Measurements from ENCODE around the gene ICAM2.

Gene ICAM2

DNA sequence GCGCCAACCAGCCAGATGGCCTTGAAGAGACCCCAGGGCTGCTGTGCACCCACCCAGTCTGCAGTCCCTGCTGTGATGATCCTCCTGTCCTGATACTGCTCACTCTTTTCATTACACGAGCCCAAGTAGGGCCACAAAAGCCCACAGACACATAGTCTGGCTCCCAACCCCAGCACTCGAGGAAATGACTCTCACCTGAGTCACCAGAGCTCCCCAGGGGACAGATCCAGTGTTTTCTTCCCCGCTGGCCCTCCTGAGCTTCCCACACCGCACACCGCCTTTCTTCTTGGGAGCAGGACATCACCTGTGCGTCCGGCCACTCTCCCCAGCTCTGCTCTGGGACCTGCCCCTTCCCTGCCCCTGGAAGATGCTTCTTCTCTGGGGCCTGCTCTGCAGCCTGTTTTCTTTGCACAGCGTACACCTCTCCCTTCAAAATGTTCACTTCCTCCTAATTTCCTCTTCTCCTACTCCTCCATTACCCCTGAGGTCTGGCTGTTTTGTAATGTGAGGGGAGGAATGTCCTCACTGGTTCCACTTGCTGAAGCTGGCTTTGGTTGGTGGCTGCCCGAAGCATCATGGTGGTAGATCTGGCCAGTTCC is 45.7 kb downstream of the ICAM2 start:
- peak; percentile 39 for DNase-seq (ENCODE audit: low spot score)

DNA sequence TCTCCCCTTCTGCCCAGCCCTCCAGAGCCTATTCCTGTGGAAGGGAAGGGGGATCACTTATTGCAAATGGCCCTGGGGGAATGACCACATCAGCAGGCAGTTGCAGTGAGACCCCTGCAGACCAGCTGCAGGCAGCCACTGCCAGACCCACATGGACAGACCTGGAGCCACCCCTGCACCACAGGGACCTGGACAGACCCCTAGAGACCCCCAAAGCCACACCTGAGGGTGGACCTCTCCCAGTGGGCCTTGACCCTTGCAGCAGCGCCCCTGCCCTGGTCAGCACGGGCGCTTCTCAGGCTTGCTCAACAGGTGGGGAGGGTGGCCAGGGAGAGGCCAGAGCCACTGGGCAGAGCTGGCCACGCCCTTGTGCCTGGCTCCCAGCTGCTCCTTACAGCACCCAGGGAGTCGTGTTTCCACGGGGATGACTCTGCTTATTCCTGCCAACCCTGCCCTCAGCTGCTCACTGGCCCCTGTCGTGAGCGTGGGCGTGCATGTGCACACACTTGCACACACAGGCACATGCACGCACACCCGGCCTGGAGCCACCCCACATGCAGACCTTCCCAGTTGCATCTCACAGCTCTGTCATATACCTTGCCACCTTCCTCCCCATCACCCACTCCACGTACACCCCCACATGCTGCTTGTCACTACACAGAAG is 46.4 kb downstream of the ICAM2 start:
- peak; percentile 28 for DNase-seq (ENCODE audit: low spot score)

DNA sequence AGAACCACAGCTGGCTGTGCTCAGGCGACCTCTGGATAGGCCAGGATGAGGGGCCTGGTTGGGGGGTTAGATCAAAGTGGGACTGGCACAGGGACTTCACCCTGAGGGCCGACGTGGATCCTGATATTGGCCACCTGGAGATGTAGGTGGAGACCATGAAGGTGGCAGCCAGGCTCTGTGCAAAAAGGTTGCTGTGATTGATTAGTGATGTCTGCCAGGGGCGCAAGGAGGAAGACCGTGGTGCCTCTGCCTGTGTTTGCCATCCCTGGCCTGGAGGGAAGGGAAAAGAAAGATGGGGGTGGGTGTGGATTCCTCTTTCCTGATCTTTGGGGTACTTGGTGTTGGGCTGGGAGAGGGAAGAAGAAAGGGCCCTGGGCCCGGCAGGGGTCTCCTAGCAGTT is 47.2 kb downstream of the ICAM2 start:
- DNase-seq (ENCODE audit: low spot score), result no peak

DNA sequence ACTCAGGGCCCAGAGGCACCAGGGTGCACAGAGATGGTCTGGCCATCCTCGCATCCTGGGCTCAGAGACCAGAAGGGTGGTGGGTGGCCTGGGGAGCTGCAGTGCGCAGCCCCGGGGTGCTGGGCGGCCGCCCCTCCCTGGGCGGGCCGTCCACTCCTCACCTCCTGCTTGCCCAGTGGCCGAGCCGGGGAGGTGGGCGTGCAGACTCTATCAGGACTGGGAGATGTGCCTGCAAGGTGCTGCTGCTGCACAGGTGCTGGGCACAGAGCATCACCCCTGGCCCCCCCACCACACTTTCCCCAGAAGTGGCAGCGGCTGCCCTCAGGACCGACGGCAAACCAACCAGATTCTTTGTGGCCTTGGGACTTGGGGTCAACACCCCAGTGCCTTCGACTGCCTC is 47.6 kb downstream of the ICAM2 start, which contains the start of gene SCN4A:
Gene SCN4A, minus strand, starts transcription at position 123 of the 400 bp plus-strand sequence. Its CDS starts 77 bp downstream, at position 46.
- DNase-seq (ENCODE audit: low spot score), result no peak

DNA sequence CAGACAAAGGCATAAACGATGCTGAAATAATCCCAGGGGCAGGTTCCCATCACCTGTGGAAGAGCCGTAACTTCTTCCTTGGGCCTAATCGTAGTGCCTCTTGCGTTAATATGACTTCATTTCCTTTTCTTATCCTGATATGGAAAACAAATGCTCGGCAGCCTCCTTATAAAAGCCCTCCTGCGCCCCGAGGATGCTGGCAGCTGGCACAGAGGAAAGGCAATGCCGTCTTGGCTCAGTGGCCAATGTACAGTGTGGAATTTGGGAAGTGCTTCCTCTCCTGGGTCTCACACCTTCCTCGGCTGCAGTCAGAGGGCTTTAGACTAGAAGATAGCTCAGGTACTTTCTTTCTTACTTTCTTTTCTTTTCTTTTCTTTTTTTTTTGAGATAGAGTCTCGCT is 51.2 kb downstream of the ICAM2 start:
- DNase-seq (ENCODE audit: low spot score), result no peak

DNA sequence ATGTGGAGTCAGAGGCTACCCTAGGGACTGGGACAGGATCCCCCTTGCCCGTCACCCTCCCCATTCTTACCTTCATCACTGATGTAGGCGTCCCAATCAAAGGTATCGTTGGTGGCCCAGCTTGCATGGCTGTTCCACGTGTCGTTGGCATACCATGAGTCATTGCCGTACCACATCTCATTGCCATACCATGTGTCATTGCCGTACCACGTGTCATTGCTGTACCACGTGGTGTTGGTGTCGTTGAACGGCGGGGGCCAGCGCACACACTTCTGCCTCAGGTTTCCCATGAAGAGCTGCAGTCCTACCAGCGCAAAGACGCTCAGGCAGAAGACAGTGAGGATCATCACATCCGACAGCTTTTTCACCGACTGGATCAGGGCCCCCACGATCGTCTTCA is 52.5 kb downstream of the ICAM2 start:
- no peak for DNase-seq (ENCODE audit: low spot score)

DNA sequence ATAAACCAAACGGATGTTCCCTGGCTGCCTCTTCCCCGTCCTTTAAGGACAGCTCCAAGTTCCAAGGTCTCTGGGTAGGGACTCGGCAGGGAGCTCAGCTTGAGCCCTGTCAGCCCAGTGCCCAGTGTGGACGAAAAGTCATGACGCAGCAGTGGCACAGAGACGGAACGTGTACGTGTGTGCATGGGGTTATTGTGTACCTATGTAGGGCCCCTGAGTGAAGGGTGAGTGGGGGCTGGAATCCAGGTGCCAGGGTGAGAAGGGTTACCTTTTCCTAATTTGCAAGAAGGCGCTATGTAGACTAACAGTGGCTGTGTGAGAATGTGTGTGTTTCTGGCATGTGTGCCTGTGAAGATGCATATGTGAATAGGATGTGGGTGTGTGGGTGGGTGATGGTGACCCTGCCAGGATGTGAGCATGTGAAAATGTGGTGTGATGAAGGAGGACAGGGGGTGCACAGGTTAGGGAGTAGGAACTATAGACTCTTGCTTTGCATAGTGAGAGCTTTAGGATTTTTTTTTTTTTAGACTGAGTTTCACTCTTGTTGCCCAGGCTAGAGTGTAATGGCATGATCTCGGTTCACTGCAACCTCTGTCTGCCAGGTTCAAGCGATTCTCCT is 53.7 kb downstream of the ICAM2 start:
- DNase-seq (ENCODE audit: low spot score), result no peak

DNA sequence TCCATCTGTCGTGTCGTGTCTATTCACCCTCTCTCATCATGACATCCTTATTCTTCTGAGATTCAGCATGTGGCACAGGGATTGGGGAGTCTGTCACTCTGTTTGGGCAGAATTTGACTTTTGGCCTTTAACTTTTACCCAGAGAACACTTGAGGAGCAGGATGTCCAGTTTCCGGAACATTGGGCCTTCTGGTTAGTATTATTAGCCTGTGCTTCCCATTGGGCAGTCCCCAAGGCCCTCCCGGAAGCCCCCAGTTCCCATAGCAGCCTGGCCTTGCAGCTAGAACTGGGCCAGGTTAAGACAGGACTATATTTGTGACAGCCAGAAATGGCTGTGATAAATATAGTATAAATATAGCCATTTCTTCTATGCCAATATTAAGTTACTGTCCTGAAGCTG is 57.3 kb downstream of the ICAM2 start:
- DNase-seq (ENCODE audit: low spot score), result no peak

DNA sequence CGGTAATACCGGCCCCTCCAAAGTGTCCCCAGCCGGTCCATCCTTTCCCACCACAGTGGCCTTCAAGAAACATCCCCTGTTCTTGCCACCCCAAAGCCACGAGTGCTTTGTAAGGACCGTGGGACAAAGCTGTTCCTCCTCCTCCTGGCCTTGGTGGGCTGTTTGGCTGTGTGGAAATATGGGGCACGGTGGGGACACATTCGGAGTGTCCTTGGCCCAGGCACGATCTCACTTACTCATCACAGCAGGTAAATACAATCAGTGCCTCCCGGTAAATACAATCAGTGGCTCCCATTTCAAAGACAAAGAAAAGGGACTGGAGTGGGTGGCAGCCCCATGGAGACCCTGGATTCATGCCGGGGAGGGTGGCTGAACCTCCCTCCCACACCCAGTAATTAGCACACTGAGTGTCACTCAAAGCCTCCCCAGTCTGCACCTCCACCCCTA is 58.1 kb downstream of the ICAM2 start:
- DNase-seq (ENCODE audit: low spot score), result no peak

DNA sequence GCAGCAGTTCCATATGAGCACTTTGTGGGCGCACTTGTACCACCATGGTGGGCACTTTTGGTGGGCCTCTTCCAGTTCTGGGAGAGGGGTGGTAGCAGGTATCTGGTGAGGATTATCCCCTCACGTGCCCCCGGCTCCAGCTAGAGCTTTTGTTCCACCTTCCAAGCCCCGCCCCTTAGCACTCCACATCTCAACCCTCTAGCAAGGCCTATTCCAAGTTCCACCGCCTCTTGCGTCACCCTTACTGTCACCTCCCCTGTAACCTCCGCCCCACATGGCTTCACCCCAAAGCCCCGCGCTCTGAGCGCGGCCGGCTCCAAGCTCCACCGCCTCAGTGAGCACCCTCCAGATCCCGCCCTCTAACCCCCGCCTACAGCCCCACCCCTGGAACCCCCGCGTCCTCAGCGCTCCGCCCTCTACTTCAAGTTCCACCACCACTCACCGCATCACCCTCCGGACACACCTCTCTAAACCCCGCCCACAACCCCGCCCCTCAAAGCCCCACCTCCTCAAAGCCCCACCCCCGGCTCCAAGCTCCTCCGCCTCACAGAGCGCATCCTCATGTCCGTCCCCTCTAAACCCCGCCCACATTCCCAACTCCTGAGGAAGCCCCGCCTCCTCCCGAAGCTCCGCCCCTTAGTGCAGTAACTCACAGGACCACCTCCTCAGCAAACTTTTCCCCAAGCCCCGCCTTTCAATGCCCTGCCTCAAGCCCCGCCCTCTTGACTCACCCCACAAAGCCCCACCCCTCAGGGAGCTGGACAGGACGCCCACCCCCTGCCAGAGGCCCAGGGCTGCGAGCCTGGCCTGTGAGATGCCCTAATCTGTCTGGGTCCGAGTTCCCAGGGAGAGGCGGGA is 58.8 kb downstream of the ICAM2 start:
- peak; percentile 42 for DNase-seq (ENCODE audit: low spot score)

DNA sequence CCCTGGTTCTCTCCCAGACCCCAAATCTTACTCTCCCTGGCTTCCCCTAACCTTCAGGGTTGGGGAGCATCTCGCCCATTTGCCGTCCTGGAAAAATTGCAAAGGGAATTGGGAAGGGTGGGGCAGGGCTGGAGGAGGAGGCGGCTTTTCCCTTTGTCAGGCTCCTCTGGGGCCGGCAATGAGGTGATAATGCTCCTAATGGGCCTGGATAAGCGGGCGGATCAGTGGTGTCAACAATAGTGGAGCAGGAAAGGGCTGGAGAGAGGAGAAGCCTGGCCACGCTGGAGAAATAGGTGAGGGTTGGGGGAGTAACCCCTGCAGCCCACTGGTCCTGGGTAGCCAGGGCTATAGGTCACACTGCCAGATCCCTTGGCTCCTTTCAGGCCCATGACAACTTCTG is 60.0 kb downstream of the ICAM2 start:
- no peak for DNase-seq (ENCODE audit: low spot score)

DNA sequence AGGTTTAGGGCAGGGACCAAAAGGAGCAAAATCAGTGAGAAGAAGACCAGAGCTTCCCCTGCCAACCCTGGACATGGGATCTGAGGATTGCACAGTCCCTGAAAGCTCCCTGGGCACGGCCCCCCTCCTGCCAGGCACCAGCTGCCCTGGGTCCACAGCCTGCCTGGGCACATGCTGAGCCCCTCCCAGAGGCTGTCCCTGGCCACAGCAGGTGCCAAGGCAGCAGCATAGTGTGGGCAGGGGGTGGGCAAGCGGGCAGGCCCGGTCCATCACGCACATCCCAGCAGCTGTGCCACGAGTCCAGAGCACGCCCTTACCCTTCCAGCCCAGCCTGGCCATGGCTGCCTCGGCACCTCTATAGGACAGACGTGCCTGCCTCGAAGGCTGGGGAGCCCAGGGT is 60.4 kb downstream of the ICAM2 start:
- no peak for DNase-seq (ENCODE audit: low spot score)

DNA sequence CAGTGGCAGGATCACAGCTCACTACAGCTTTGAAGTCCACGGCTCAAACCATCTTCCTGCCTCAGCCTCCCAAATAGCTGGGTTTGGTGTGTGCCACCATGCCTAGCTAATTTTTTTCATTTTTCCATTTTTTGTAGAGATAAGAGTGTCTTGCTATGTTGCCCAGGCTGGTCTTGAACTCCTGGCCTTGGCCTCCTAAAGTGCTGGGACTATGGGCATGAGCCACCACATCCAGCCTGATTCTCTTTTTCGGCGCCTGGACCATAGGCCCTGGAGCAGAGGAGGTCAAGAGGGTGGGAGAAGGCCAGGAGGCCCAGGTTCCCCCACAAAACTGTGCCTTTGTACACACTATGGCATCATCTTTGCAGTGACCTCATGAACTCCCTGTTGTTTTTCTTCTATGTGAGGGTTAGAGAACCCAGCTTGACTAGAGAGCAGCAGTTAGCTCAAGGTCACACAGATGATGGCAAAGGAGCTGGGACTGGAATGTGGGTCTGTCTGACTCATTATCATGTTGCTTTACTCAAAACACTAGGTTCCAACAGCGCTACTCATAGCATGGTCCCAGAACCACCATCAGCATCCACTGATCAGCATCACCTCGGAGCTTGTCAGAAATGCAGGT is 64.0 kb downstream of the ICAM2 start:
- no peak for DNase-seq (ENCODE audit: low spot score)

DNA sequence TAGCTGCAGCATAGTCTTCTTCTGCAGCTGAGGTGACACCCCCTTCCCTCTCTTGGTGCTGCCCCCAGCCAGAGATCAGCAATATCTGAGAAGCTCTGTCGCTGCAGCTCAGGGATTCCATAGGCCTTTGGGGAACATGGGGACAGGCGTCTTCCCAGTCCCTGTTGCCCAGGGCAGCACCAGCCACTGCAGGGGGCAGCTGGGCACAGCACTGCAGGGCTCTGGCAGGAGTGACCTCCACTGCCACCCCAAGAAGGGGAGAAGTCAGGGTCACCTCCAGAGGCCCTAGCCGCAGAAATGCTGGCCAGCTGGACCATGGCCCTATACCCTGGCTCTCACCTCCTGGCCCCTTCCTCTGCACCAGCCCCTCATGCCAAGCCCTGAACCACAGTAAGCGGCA is 64.6 kb downstream of the ICAM2 start:
- DNase-seq (ENCODE audit: low spot score), result no peak

DNA sequence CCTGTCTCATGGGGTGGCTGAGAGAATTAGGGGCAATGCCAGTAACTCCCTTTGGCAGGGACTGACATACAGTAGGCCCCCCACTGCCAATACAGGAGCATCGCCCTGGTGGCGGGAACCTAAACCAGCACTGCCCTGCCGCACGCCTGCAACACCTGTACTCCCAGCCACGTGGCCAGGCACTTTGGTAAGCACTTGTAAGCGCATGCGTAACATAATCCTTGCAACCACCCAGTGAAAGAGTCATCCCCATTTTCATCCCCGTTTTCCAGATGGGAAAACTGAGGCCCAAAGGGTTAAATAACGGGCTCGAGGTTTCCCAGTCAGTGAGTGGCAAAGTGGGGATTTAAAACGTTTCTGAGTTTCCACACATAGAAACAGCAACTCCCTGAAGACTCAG is 65.2 kb downstream of the ICAM2 start:
- DNase-seq (ENCODE audit: low spot score), result no peak

DNA sequence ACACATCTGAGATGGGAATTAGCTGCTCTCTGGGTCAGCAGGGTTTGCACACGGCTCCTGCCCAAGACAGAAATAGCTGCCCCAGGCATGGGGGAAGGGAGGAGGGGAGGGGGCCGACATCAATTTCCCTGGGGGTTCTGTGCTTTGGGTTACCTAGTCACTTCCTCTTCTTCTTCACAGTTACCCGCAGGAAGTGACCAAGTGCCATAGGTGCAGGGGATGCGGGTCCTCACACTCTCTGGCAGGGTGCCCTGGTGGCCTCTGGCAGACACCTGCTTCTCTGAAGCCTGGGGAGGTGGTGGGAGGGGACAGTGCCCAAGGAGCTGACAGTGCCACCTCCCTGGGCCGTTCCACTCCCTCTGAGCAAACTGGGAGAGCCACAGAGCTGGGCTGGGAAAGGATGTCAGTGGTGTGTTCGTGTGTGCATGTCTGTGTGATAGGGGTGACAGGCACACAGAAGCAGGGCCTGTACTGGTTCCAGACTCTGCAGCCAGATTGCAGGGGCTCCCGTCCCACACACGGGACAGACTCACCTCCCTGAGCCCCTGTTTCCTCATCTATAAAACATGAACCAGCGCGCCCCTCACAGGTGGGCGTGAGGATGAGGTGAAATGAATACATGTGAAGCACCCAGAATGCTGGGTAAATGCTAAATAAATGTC is 65.9 kb downstream of the ICAM2 start:
- no peak for DNase-seq (ENCODE audit: low spot score)

All from LoVo (cell line).